ENCODE results near the gene PTPN13.

Gene PTPN13

DNA sequence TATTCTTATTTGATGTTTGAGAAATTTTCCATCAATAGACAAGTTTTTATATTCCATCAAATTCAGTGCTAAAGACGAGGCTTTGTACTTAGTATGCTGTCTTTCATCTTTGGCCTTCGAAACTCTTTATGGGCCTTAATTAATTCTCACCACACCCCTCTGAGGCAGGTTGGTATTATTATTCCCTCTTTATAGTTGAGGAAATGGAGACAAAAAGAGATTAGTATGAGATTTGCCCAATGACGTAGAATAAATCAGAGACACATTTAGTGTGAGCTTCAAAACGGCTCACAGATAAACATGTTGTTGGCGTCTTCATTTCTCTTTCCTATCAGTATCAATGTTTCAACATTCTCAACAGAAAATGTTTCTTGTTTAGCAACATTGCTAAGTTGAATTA is 35.9 kb upstream of the PTPN13 start:
- no peak for DNase-seq (ENCODE audit: low spot score)
- TF ChIP-seq, protein P1, sequence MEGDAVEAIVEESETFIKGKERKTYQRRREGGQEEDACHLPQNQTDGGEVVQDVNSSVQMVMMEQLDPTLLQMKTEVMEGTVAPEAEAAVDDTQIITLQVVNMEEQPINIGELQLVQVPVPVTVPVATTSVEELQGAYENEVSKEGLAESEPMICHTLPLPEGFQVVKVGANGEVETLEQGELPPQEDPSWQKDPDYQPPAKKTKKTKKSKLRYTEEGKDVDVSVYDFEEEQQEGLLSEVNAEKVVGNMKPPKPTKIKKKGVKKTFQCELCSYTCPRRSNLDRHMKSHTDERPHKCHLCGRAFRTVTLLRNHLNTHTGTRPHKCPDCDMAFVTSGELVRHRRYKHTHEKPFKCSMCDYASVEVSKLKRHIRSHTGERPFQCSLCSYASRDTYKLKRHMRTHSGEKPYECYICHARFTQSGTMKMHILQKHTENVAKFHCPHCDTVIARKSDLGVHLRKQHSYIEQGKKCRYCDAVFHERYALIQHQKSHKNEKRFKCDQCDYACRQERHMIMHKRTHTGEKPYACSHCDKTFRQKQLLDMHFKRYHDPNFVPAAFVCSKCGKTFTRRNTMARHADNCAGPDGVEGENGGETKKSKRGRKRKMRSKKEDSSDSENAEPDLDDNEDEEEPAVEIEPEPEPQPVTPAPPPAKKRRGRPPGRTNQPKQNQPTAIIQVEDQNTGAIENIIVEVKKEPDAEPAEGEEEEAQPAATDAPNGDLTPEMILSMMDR (IDR thresholded peaks at IDR 0.05; ENCODE audit: extremely low read depth, missing control alignments), result no peak

GRCh38 chr4:86558797-86559196 is 35.3 kb upstream of the PTPN13 start:
- TF ChIP-seq, protein P1 (IDR thresholded peaks at IDR 0.05; ENCODE audit: extremely low read depth, missing control alignments), result no peak
- no peak for DNase-seq (ENCODE audit: low spot score)

DNA sequence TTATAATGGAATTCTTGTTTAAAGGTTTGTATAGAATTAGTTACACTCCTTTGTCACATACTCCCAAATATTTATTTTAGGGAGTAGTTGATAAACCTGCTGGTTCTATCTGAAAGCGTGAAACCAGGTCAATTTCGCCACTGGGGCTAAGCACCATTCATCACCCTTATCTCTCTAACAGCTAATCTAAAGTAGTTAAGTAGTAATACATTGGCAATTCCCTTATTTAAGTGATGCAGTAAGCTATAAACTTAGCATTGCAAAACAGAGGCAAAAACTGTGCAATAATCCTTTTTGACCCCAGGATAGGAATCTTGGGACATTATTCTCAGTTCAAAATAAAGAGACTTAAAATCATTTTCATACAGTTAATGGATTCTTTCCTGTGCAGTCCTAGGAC is 33.7 kb upstream of the PTPN13 start:
- DNase-seq (ENCODE audit: low spot score), result no peak
- TF ChIP-seq, protein P1 (IDR thresholded peaks at IDR 0.05; ENCODE audit: extremely low read depth, missing control alignments), result no peak

- no peak for DNase-seq (ENCODE audit: low spot score)
- TF ChIP-seq, protein P1 (IDR thresholded peaks at IDR 0.05; ENCODE audit: extremely low read depth, missing control alignments), result no peak
These were observed 32.9 kb upstream of the PTPN13 start for GRCh38 chr4:86561256-86561655.

- no peak for DNase-seq (ENCODE audit: low spot score)
- TF ChIP-seq, protein P1 (IDR thresholded peaks at IDR 0.05; ENCODE audit: extremely low read depth, missing control alignments), result no peak
These were observed 30.7 kb upstream of the PTPN13 start for GRCh38 chr4:86563416-86563815.

GRCh38 chr4:86564795-86565194 is 29.3 kb upstream of the PTPN13 start:
- TF ChIP-seq, protein P1 (IDR thresholded peaks at IDR 0.05; ENCODE audit: extremely low read depth, missing control alignments), result no peak
- DNase-seq (ENCODE audit: low spot score), result no peak

GRCh38 chr4:86565651-86566050 is 28.5 kb upstream of the PTPN13 start:
- TF ChIP-seq, protein P1 (IDR thresholded peaks at IDR 0.05; ENCODE audit: extremely low read depth, missing control alignments), result no peak
- DNase-seq (ENCODE audit: low spot score), result no peak
